Smooth muscle cell (in vitro differentiated cells): ENCODE measurements around the gene CAMKMT. TPM values are rescaled to one million over a fixed set of nuclear protein-coding genes. Genes with fewer than 3 reads are reported as not detected.
"Not testable (repeated sequence)": the region's sequence is repeated elsewhere in the genome, so short reads cannot be mapped to it uniquely, and the experiment has no call there.

ENCODE experiments used
- DNase-seq: peaks from one replicate; lab custom pipeline; 2025; ENCODE audit not compliant: unreplicated experiment; lab: John Stamatoyannopoulos, UW
- H2AFZ ChIP-seq: fragments of 200-600 bp; sonication (generic); 2 replicates; pipeline ENCODE4 v1.6.0; 2016; ENCODE audit warnings: antibody characterized with exemption, low read depth, mild to moderate bottlenecking
- H3F3A ChIP-seq: fragments of 200-600 bp; sonication (generic); 2 replicates; pipeline ENCODE4 v1.6.0; 2017; ENCODE audit warnings: antibody characterized with exemption, low read depth
- H3K27ac ChIP-seq: fragments of 200-600 bp; sonication (generic); 2 replicates; pipeline ENCODE4 v1.5.1; 2016; ENCODE audit warnings: low read depth, mild to moderate bottlenecking
- H3K27me3 ChIP-seq: fragments of 200-600 bp; sonication (generic); 2 replicates; pipeline ENCODE4 v1.6.1; 2016; ENCODE audit warnings: low read depth, mild to moderate bottlenecking
- H3K36me3 ChIP-seq: fragments of 200-600 bp; sonication (generic); 2 replicates; pipeline ENCODE4 v1.5.1; 2016; ENCODE audit warnings: low read depth
- H3K4me1 ChIP-seq: fragments of 200-600 bp; sonication (generic); 2 replicates; pipeline ENCODE4 v1.5.1; 2016; ENCODE audit warnings: low read depth
- H3K4me2 ChIP-seq: fragments of 200-600 bp; sonication (generic); 2 replicates; pipeline ENCODE4 v1.6.0; 2016; ENCODE audit warnings: mild to moderate bottlenecking
- H3K4me3 ChIP-seq: fragments of 200-600 bp; sonication (generic); 2 replicates; pipeline ENCODE4 v1.5.1; 2016; ENCODE audit warnings: mild to moderate bottlenecking
- H3K79me2 ChIP-seq: fragments of 200-600 bp; sonication (generic); 2 replicates; pipeline ENCODE4 v1.6.0; 2016; ENCODE audit warnings: low read depth, mild to moderate bottlenecking
- H3K9ac ChIP-seq: fragments of 200-600 bp; sonication (generic); 2 replicates; pipeline ENCODE4 v1.6.0; 2016; ENCODE audit warnings: low read depth
- H3K9me3 ChIP-seq: fragments of 200-600 bp; sonication (generic); replicated peaks from 2 replicates; pipeline ENCODE4 v1.5.1; 2016; ENCODE audit warnings: low read depth
- H4K20me1 ChIP-seq: fragments of 200-600 bp; sonication (generic); 2 replicates; pipeline ENCODE4 v1.6.0; 2016; ENCODE audit warnings: low read depth
- CTCF ChIP-seq: fragments of 200-600 bp; sonication (generic); IDR thresholded peaks from 2 replicates; pipeline ENCODE4 v1.5.1; 2017; ENCODE audit warnings: borderline replicate concordance, mild to moderate bottlenecking, antibody characterized with exemption; ENCODE audit not compliant: insufficient read depth, poor library complexity, severe bottlenecking
- WGBS: methylation state at CpG from one replicate; pipeline ENCODE4 v1.1.7; 2016; ENCODE audit warnings: low lambda C conversion rate; 5-methylcytosine and 5-hydroxymethylcytosine counted together
- polyA plus RNA-seq: library from polyadenylated mRNA; unstranded; fragments of >200 nt; fragmentation: Nextera tagmentation; extraction: Ambion mirVana; gene quantifications from 2 replicates; pipeline ENCODE4 v1.2.1, GENCODE V29; 2016
- total RNA-seq: library from RNA; depleted of rRNA; stranded (reverse); fragments of >200 nt; gene quantifications from 2 replicates; pipeline ENCODE4 v1.2.3, GENCODE V29; 2014

The CAMKMT gene
- total and polyA plus RNA-seq, 2 experiments from 2014 or later: 7.2 to 7.6 TPM

- H3K9ac ChIP-seq: no peak overlapping the region
- H3K27ac ChIP-seq: no peak overlapping the region
- no peaks in the 10 kb centered on the region for H3K4me1 ChIP-seq
- DNase-seq: no peak
- no peaks in the 10 kb centered on the region for H3K9me3 ChIP-seq
- no peak for TF ChIP-seq CTCF
- peaks cover 8% of the 10 kb centered on the region for H3K79me2 ChIP-seq
- H3K4me3 ChIP-seq: no peak overlapping the region
- H3K4me2 ChIP-seq: no peak overlapping the region
- no peaks in the 10 kb centered on the region for H3K27me3 ChIP-seq
- no peaks in the 10 kb centered on the region for H3K36me3 ChIP-seq
- no peaks in the 10 kb centered on the region for H3F3A ChIP-seq
- no peak overlapping the region for H2AFZ ChIP-seq
- no peaks in the 10 kb centered on the region for H4K20me1 ChIP-seq
These were observed 9.7 kb downstream of the CAMKMT start for GRCh38 chr2:44371445-44371844.

GRCh38 chr2:44372246-44372645 lies 10.5 kb downstream of the CAMKMT start:
- WGBS: 67% methylated on average over 3 of the region's 3 CpGs
- H3K4me1 ChIP-seq: no peaks in the 10 kb centered on the region

GRCh38 chr2:44377486-44377885 lies 15.7 kb downstream of the CAMKMT start:
- Histone ChIP-seq H3K4me1 (no peaks in the 10 kb centered on the region), H3K4me3 (no peak overlapping the region), H3K27me3 (no peaks in the 10 kb centered on the region), H3F3A (no peaks in the 10 kb centered on the region), H4K20me1 (no peaks in the 10 kb centered on the region), H3K27ac (no peak overlapping the region), H3K4me2 (no peak overlapping the region), H3K9ac (no peak overlapping the region), H3K79me2 (no peaks in the 10 kb centered on the region), H3K9me3 (no peaks in the 10 kb centered on the region), H3K36me3 (no peaks in the 10 kb centered on the region), H2AFZ (no peak overlapping the region)
- DNase-seq: no peak
- 99% methylated on average over 2 of the region's 2 CpGs for WGBS
- TF ChIP-seq CTCF: no peak

More at GRCh38 chr2:44372246-44372645, 10.5 kb downstream of the CAMKMT start:
- DNase-seq: no peak
- H3K4me3 ChIP-seq: no peak overlapping the region
- H3K9ac ChIP-seq: no peak overlapping the region
- no peak for TF ChIP-seq CTCF
- H4K20me1 ChIP-seq: no peaks in the 10 kb centered on the region
- H3K4me2 ChIP-seq: no peak overlapping the region
- no peak overlapping the region for H2AFZ ChIP-seq
- H3K36me3 ChIP-seq: no peaks in the 10 kb centered on the region
- no peaks in the 10 kb centered on the region for H3F3A ChIP-seq
- peaks cover 5% of the 10 kb centered on the region for H3K79me2 ChIP-seq
- no peaks in the 10 kb centered on the region for H3K9me3 ChIP-seq
- H3K27me3 ChIP-seq: no peaks in the 10 kb centered on the region
- H3K27ac ChIP-seq: no peak overlapping the region

GRCh38 chr2:44385226-44385625 lies 23.5 kb downstream of the CAMKMT start:
- H3K36me3 ChIP-seq, H3K27ac ChIP-seq, H3K79me2 ChIP-seq, DNase-seq, H3K4me1 ChIP-seq, H3K9ac ChIP-seq, H3K9me3 ChIP-seq, H3K27me3 ChIP-seq, H3K4me3 ChIP-seq, H2AFZ ChIP-seq, H4K20me1 ChIP-seq, H3F3A ChIP-seq, H3K4me2 ChIP-seq: not testable (repeated sequence)
- WGBS: 94% methylated on average over 2 of the region's 2 CpGs
